ENCODE measurements around the gene ROPN1L. TPM values are rescaled to one million over a fixed set of nuclear protein-coding genes. Genes with fewer than 3 reads are reported as not detected.

The ROPN1L gene
- total and polyA plus RNA-seq, 10 of the 15 experiments (the other 5 are each of a cell fraction or from before 2014, with no cell fraction given) = 0.07 to 0.38 (median 0.22) TPM; not detected in 6

GRCh38 chr5:10401498-10401897 is 40.2 kb upstream of the ROPN1L start:
- intact Hi-C loops (cut with micrococcal nuclease; ENCODE audit: unreplicated experiment) = loop anchor here (1.0 to 5.0 kb wide), 2 partner anchors 44 to 117 kb away; no protein-coding TSS in a partner anchor
- ChIA-PET RAD21 (ENCODE audit: unreplicated experiment) (interaction anchor here (0.9 kb wide), 1 partner anchor 118 kb away, joined by 5 read pairs; no protein-coding TSS in a partner anchor), POLR2A (no interaction called here), SMC1A (ENCODE audit: uncharacterized antibody, unreplicated experiment) (interaction anchor here (1.0 to 1.1 kb wide), 3 partner anchors 15 to 118 kb away, joined by 3 to 4 read pairs (median 3); no protein-coding TSS in a partner anchor), CTCF (interaction anchor here (1.0 kb wide), 1 partner anchor 44 kb away, joined by 4 read pairs; no protein-coding TSS in a partner anchor)
- 57% methylated on average over 1 of the region's 1 CpG for WGBS (ENCODE audit: insufficient coverage, insufficient replicate concordance, low lambda C conversion rate, missing lambda C conversion rate)
- no peaks in the 10 kb centered on the region for H3K9me3 ChIP-seq (replicated peaks; ENCODE audit: control insufficient read depth, insufficient read depth, low read length)
- H3K9ac ChIP-seq (ENCODE audit: control insufficient read depth, insufficient read depth, low read length) = no peak overlapping the region
- no peaks in the 10 kb centered on the region for H3K27me3 ChIP-seq (replicated peaks in 1 of 2; ENCODE audit: control insufficient read depth in 2 of 2, insufficient read depth in 2 of 2, low read length in 1 of 2)
- no peak overlapping the region for H3K4me2 ChIP-seq (ENCODE audit: control insufficient read depth, insufficient read depth)
- DNase-seq (ENCODE audit: low read depth, low spot score) (peak; percentile 33), ATAC-seq (peak; percentile 92), FAIRE-seq (no peak)
- H2AFZ ChIP-seq (ENCODE audit: control insufficient read depth, low read depth, low read length) = no peak overlapping the region
- H3K4me1 ChIP-seq (ENCODE audit: control insufficient read depth, insufficient read depth, low read length) = peaks cover 10% of the 10 kb centered on the region; the same call in 1 of the 2 replicates
- H3K4me3 ChIP-seq = no peak overlapping the region
- in situ Hi-C loops (cut with MboI) = no loop called here
- H4K20me1 ChIP-seq (ENCODE audit: control insufficient read depth, insufficient read depth) = no peaks in the 10 kb centered on the region
- BruUV-seq (replicated peaks) = no TSS peak
- peaks cover 9 to 24% of the 10 kb centered on the region in 2 experiments for H3K36me3 ChIP-seq (ENCODE audit: control insufficient read depth in 2 of 2, insufficient read depth in 2 of 2, low read length in 1 of 2)
- TF ChIP-seq RUNX3 (IDR thresholded peaks at IDR 0.05; ENCODE audit: low read length) = peak; percentile 51
- TF ChIP-seq, protein P1, sequence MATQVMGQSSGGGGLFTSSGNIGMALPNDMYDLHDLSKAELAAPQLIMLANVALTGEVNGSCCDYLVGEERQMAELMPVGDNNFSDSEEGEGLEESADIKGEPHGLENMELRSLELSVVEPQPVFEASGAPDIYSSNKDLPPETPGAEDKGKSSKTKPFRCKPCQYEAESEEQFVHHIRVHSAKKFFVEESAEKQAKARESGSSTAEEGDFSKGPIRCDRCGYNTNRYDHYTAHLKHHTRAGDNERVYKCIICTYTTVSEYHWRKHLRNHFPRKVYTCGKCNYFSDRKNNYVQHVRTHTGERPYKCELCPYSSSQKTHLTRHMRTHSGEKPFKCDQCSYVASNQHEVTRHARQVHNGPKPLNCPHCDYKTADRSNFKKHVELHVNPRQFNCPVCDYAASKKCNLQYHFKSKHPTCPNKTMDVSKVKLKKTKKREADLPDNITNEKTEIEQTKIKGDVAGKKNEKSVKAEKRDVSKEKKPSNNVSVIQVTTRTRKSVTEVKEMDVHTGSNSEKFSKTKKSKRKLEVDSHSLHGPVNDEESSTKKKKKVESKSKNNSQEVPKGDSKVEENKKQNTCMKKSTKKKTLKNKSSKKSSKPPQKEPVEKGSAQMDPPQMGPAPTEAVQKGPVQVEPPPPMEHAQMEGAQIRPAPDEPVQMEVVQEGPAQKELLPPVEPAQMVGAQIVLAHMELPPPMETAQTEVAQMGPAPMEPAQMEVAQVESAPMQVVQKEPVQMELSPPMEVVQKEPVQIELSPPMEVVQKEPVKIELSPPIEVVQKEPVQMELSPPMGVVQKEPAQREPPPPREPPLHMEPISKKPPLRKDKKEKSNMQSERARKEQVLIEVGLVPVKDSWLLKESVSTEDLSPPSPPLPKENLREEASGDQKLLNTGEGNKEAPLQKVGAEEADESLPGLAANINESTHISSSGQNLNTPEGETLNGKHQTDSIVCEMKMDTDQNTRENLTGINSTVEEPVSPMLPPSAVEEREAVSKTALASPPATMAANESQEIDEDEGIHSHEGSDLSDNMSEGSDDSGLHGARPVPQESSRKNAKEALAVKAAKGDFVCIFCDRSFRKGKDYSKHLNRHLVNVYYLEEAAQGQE (IDR thresholded peaks at IDR 0.05; ENCODE audit: low read depth, low read length) = no peak
- TF ChIP-seq NKRF (conservative IDR thresholded peaks at IDR 0.05) = no peak
- TF ChIP-seq TCF12 (IDR thresholded peaks at IDR 0.05; ENCODE audit: low read depth, low read length) = peak; percentile 54; the same call in 1 of the 2 replicates
- no peaks in the 10 kb centered on the region for H3K79me2 ChIP-seq (ENCODE audit: control insufficient read depth, insufficient read depth, low read length)
- H3K27ac ChIP-seq (ENCODE audit: control insufficient read depth, insufficient read depth) = peak overlapping the region; percentile 35; the same call in 1 of the 2 replicates

Measured in GM12878 (cell line).